ENCODE results near the gene CCNQ.

DNA sequence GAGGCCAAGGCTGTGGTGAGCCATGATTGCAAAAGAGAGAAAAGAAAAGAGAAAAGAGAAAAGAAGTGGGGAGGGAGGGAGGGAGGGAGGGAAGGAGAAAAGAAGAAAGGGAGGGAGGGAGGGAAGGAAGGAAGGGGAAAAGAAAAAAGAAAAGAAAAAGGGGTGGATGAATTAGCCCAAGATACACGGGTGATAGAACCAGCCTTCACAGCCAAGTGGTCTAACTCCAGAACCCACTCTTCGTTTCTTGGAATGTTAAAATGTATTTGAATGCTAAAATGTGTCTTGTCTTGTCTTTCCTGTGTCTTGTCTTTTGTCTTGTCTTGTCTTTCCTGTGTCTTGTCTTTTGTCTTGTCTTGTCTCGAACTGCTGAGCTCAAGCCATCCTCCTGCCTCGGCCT is 13.1 kb downstream of the CCNQ start:
- TF ChIP-seq, protein P1, sequence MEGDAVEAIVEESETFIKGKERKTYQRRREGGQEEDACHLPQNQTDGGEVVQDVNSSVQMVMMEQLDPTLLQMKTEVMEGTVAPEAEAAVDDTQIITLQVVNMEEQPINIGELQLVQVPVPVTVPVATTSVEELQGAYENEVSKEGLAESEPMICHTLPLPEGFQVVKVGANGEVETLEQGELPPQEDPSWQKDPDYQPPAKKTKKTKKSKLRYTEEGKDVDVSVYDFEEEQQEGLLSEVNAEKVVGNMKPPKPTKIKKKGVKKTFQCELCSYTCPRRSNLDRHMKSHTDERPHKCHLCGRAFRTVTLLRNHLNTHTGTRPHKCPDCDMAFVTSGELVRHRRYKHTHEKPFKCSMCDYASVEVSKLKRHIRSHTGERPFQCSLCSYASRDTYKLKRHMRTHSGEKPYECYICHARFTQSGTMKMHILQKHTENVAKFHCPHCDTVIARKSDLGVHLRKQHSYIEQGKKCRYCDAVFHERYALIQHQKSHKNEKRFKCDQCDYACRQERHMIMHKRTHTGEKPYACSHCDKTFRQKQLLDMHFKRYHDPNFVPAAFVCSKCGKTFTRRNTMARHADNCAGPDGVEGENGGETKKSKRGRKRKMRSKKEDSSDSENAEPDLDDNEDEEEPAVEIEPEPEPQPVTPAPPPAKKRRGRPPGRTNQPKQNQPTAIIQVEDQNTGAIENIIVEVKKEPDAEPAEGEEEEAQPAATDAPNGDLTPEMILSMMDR (IDR thresholded peaks at IDR 0.05) = no peak
- TF ChIP-seq POLR2A (IDR thresholded peaks at IDR 0.05) = no peak

Data from testis (tissue), 2 donors.